ENCODE data around the gene DNAH11. TPM values are rescaled to one million over a fixed set of nuclear protein-coding genes. Genes with fewer than 3 reads are reported as not detected.

Gene DNAH11
- total RNA-seq, 1 donor from 2014 or later, result 0.03 TPM

GRCh38 chr7:21939136-21939857, 396.5 kb downstream of the DNAH11 start:
- intact Hi-C loops (cut with DNase I), result no loop called here
- peak; percentile 70 for ATAC-seq (ENCODE audit: poor library complexity)

GRCh38 chr7:21939858-21940372, 397.1 kb downstream of the DNAH11 start:
- ATAC-seq (ENCODE audit: poor library complexity) (peak; percentile 63), DNase-seq (no peak)
- intact Hi-C loops (cut with DNase I), result no loop called here

More at GRCh38 chr7:21939136-21939857, 396.5 kb downstream of the DNAH11 start:
- no peak for DNase-seq

GRCh38 chr7:21941611-21942141, 398.8 kb downstream of the DNAH11 start:
- ATAC-seq (ENCODE audit: poor library complexity), result no peak
- intact Hi-C loops (cut with DNase I), result no loop called here
- no peak for DNase-seq

- intact Hi-C loops (cut with DNase I), result no loop called here
- DNase-seq (no peak), ATAC-seq (ENCODE audit: poor library complexity) (no peak)
Observed at GRCh38 chr7:21942955-21943354, 400.1 kb downstream of the DNAH11 start.

- intact Hi-C loops (cut with DNase I), result no loop called here
- no peak for DNase-seq
- ATAC-seq (ENCODE audit: poor library complexity), result no peak
Observed at GRCh38 chr7:21943436-21943835, 400.6 kb downstream of the DNAH11 start.

- DNase-seq (peak; percentile 61), ATAC-seq (ENCODE audit: poor library complexity) (peak; percentile 49)
- intact Hi-C loops (cut with DNase I), result no loop called here
Observed at GRCh38 chr7:21944616-21945453, 402.0 kb downstream of the DNAH11 start.

- ATAC-seq (ENCODE audit: poor library complexity) (peak; percentile 95), DNase-seq (peak; percentile 89)
- intact Hi-C loops (cut with DNase I), result no loop called here
Observed at GRCh38 chr7:21945454-21946221, 402.8 kb downstream of the DNAH11 start, which contains the start of gene CDCA7L. Gene CDCA7L (minus strand): TSS chr7:21945899. CDS start chr7:21945804, 95 bp downstream.

GRCh38 chr7:21946222-21946709, 403.4 kb downstream of the DNAH11 start:
- no peak for DNase-seq
- ATAC-seq (ENCODE audit: poor library complexity), result no peak
- intact Hi-C loops (cut with DNase I), result no loop called here

- intact Hi-C loops (cut with DNase I), result no loop called here
- no peak for DNase-seq
- ATAC-seq (ENCODE audit: poor library complexity), result no peak
Observed at GRCh38 chr7:21947056-21947455, 404.2 kb downstream of the DNAH11 start.

GRCh38 chr7:21947946-21948345, 405.1 kb downstream of the DNAH11 start:
- intact Hi-C loops (cut with DNase I), result no loop called here
- ATAC-seq (ENCODE audit: poor library complexity), result no peak

GRCh38 chr7:21948364-21948763, 405.5 kb downstream of the DNAH11 start:
- no peak for ATAC-seq (ENCODE audit: poor library complexity)
- no peak for DNase-seq
- intact Hi-C loops (cut with DNase I), result no loop called here

More at GRCh38 chr7:21947946-21948345, 405.1 kb downstream of the DNAH11 start:
- no peak for DNase-seq

GRCh38 chr7:21948887-21949540, 406.2 kb downstream of the DNAH11 start:
- no peak for ATAC-seq (ENCODE audit: poor library complexity)
- intact Hi-C loops (cut with DNase I), result no loop called here
- DNase-seq, result no peak

Other genes starting within 250 kb of the DNAH11 start
- gene SP4, start 115.0 kb upstream of the DNAH11 start, total RNA-seq, result 4.0 TPM

Data from Right ventricle myocardium superior (tissue), 1 donor.